ENCODE results near the gene UBA1.

The UBA1 gene

GRCh38 chrX:47239199-47239598, 45.6 kb downstream of the UBA1 start:
- no peaks in the 10 kb centered on the region for H3K9me3 ChIP-seq (ENCODE audit: severe bottlenecking)
- peaks cover 24% of the 10 kb centered on the region for H3K36me3 ChIP-seq
- H3K27ac ChIP-seq, result no peak overlapping the region
- no peak overlapping the region for H3K4me3 ChIP-seq (ENCODE audit: low read depth, low read length)
- DNase-seq, result no peak
- no peaks in the 10 kb centered on the region for H3K27me3 ChIP-seq (ENCODE audit: insufficient read depth, low read depth, severe bottlenecking)
- TF ChIP-seq CTCF (IDR thresholded peaks at IDR 0.05; ENCODE audit: low read depth, low read length), result no peak

DNA sequence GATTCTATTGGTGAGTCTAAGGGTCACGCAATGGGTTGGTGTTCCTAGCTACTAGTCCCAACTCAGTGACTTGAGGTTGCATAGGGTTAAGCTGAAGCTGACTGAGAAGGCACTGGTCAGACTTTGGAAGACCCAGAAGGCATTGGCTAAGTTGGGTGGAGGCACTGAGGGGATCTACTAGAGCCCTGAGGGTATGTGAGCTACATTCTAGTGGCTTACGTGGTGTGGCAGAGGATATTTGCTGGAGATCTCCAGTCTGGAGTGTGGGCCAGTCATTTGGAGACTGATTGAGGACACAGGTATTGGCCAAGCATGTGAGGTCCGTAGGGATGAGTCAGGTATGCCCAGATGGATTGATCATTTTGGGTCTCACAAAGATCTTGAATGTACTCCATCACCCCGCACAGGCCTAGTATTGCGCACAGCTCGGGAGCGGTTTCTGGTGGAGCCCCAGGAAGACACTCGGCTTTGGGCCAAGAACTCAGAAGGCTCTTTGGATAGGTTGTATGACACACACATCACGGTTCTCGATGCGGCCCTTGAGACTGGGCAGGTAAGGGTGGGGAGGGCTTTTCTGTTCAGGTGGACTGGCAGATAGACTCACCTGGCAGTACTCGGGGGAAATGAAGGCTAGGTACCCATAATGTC, 46.4 kb downstream of the UBA1 start:
- TF ChIP-seq CTCF (IDR thresholded peaks at IDR 0.05; ENCODE audit: low read depth, low read length), result no peak
- H3K27me3 ChIP-seq (ENCODE audit: insufficient read depth, low read depth, severe bottlenecking), result no peaks in the 10 kb centered on the region

DNA sequence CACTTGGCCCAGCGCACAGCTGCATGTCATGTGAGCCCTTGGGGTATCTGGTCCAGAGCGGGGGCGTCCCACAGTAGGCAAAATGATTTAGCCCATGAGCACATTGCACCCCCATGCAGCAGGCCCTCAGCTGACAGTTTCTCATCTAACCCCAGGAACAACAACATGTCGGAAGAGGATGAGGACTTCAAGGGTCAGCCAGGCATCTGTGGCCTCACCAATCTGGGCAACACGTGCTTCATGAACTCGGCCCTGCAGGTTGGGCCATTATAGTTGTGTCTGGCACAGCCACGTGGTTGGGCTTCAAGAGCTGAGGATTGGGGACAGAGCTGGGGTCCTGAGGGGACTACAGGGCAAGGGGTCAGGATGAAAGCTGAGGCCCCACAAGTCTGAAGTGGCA, 47.0 kb downstream of the UBA1 start:
- Histone ChIP-seq H3K27ac (no peak overlapping the region), H3K36me3 (peaks cover 27% of the 10 kb centered on the region), H3K27me3 (ENCODE audit: insufficient read depth, low read depth, severe bottlenecking) (no peaks in the 10 kb centered on the region), H3K9me3 (ENCODE audit: severe bottlenecking) (no peaks in the 10 kb centered on the region), H3K4me3 (ENCODE audit: low read depth, low read length) (no peak overlapping the region)
- DNase-seq, result no peak
- TF ChIP-seq CTCF (IDR thresholded peaks at IDR 0.05; ENCODE audit: low read depth, low read length), result no peak

More for the DNA sequence above, 46.4 kb downstream of the UBA1 start:
- Histone ChIP-seq H3K9me3 (ENCODE audit: severe bottlenecking) (no peaks in the 10 kb centered on the region), H3K27ac (no peak overlapping the region), H3K36me3 (peaks cover 27% of the 10 kb centered on the region), H3K4me3 (ENCODE audit: low read depth, low read length) (no peak overlapping the region)
- no peak for DNase-seq

- no peak for DNase-seq
- no peak overlapping the region for H3K27ac ChIP-seq
- no peaks in the 10 kb centered on the region for H3K9me3 ChIP-seq (ENCODE audit: severe bottlenecking)
- no peak overlapping the region for H3K4me3 ChIP-seq (ENCODE audit: low read depth, low read length)
- H3K36me3 ChIP-seq, result peaks cover 33% of the 10 kb centered on the region
- no peaks in the 10 kb centered on the region for H3K27me3 ChIP-seq (ENCODE audit: insufficient read depth, low read depth, severe bottlenecking)
- TF ChIP-seq CTCF (IDR thresholded peaks at IDR 0.05; ENCODE audit: low read depth, low read length), result no peak
Measured at GRCh38 chrX:47241201-47242011, 47.8 kb downstream of the UBA1 start.

- TF ChIP-seq CTCF (IDR thresholded peaks at IDR 0.05; ENCODE audit: low read depth, low read length), result no peak
- Histone ChIP-seq H3K9me3 (ENCODE audit: severe bottlenecking) (no peaks in the 10 kb centered on the region), H3K4me3 (ENCODE audit: low read depth, low read length) (no peak overlapping the region), H3K36me3 (peaks cover 36% of the 10 kb centered on the region), H3K27me3 (ENCODE audit: insufficient read depth, low read depth, severe bottlenecking) (no peaks in the 10 kb centered on the region), H3K27ac (no peak overlapping the region)
- no peak for DNase-seq
Measured at GRCh38 chrX:47242321-47242720, 48.7 kb downstream of the UBA1 start.

Data from WERI-Rb-1 (cell line).